ENCODE measurements around the gene SLCO3A1.

The SLCO3A1 gene

GRCh38 chr15:91862891-91863504 is 9.5 kb downstream of the SLCO3A1 start:
- no peak for DNase-seq

- DNase-seq, result no peak
These were observed 10.2 kb downstream of the SLCO3A1 start for GRCh38 chr15:91863621-91864255.

- DNase-seq, result no peak
These were observed 11.2 kb downstream of the SLCO3A1 start for GRCh38 chr15:91864664-91865063.

- DNase-seq, result no peak
These were observed 12.0 kb downstream of the SLCO3A1 start for GRCh38 chr15:91865486-91865885.

GRCh38 chr15:91865950-91866349 is 12.4 kb downstream of the SLCO3A1 start:
- no peak for DNase-seq

- DNase-seq, result no peak
These were observed 12.9 kb downstream of the SLCO3A1 start for GRCh38 chr15:91866371-91866905.

GRCh38 chr15:91866971-91867372 is 13.5 kb downstream of the SLCO3A1 start:
- DNase-seq, result no peak

GRCh38 chr15:91867581-91868026 is 14.1 kb downstream of the SLCO3A1 start:
- peak; percentile 72 for DNase-seq

GRCh38 chr15:91870876-91871537 is 17.5 kb downstream of the SLCO3A1 start:
- no peak for DNase-seq

GRCh38 chr15:91871837-91872236 is 18.3 kb downstream of the SLCO3A1 start:
- DNase-seq, result no peak

GRCh38 chr15:91872356-91873137 is 19.0 kb downstream of the SLCO3A1 start:
- DNase-seq, result no peak

- no peak for DNase-seq
These were observed 19.6 kb downstream of the SLCO3A1 start for GRCh38 chr15:91873138-91873536.

- DNase-seq, result no peak
These were observed 20.7 kb downstream of the SLCO3A1 start for GRCh38 chr15:91874171-91874570.

- DNase-seq, result no peak
These were observed 21.6 kb downstream of the SLCO3A1 start for GRCh38 chr15:91874992-91875660.

GRCh38 chr15:91876187-91876586 is 22.7 kb downstream of the SLCO3A1 start:
- no peak for DNase-seq

GRCh38 chr15:91878319-91878870 is 24.9 kb downstream of the SLCO3A1 start:
- DNase-seq, result no peak

- no peak for DNase-seq
These were observed 25.6 kb downstream of the SLCO3A1 start for GRCh38 chr15:91879158-91879557.

- no peak for DNase-seq
These were observed 26.9 kb downstream of the SLCO3A1 start for GRCh38 chr15:91880373-91880772.

GRCh38 chr15:91881569-91882297 is 28.2 kb downstream of the SLCO3A1 start:
- no peak for DNase-seq

GRCh38 chr15:91882858-91883586 is 29.5 kb downstream of the SLCO3A1 start:
- no peak for DNase-seq

- DNase-seq, result no peak
These were observed 31.1 kb downstream of the SLCO3A1 start for GRCh38 chr15:91884606-91885005.

Data from T1000 (cell line).